HG03432 (cell line): ENCODE data around the gene SYT10.
"Not testable (repeated sequence)": the region's sequence is repeated elsewhere in the genome, so short reads cannot be mapped to it uniquely, and the experiment has no call there.

Source experiments
- ATAC-seq: cut with Tn5 transposase; IDR thresholded peaks from one replicate; pipeline ENCODE4 v1.9.1; 2021; ENCODE audit warnings: mild to moderate bottlenecking, moderate library complexity; ENCODE audit not compliant: unreplicated experiment

Gene SYT10

GRCh38 chr12:33357181-33357580 is 82.4 kb downstream of the SYT10 start:
- no peak for ATAC-seq

- no peak for ATAC-seq
Measured at GRCh38 chr12:33349791-33350190, 89.8 kb downstream of the SYT10 start.

- ATAC-seq: not testable (repeated sequence)
Measured at GRCh38 chr12:33331961-33332398, 107.6 kb downstream of the SYT10 start.

GRCh38 chr12:33330940-33331339 is 108.7 kb downstream of the SYT10 start:
- no peak for ATAC-seq
